HepG2 (cell line): ENCODE data around the gene ZBTB32. TPM values are rescaled to one million over a fixed set of nuclear protein-coding genes. Genes with fewer than 3 reads are reported as not detected.

Source experiments
- ATAC-seq: fragments of 200-7000 bp; cut with Tn5 transposase; 3 replicates; pipeline ENCODE4 v1.9.1; 2020; ENCODE audit warnings: mild to moderate bottlenecking, moderate library complexity
- BruUV-seq: library from RNA; stranded (reverse); fragments of 400-500 nt; replicated peaks from 2 replicates; lab custom pipeline; 2021; lab: Mats Ljungman, UMichigan
- CTCF ChIA-PET: fragments of 300-600 bp; formaldehyde crosslinking; extraction: SDS; loops from one replicate; lab custom pipeline; 2021; ENCODE audit warnings: low total read pairs, inconsistent platforms, low intra/inter-chr PET ratio; lab: Yijun Ruan, JAX
- POLR2A ChIA-PET: fragments of 350-600 bp; sonication (Branson Sonifier 250); formaldehyde crosslinking; loops from one replicate; lab custom pipeline; 2020; ENCODE audit warnings: antibody characterized with exemption, inconsistent platforms; lab: Yijun Ruan, JAX
- DNase-seq: peaks from one replicate; pipeline ENCODE4 v3.0.0-alpha.2; 2015; ENCODE audit warnings: low spot score
- FAIRE-seq: peaks from 3 replicates; lab custom pipeline; 2011; peaks lifted over from hg19 to GRCh38; lab: Jason Lieb, UNC
- H2AFZ ChIP-seq: one replicate; pipeline ENCODE4 v1.6.1; 2011; ENCODE audit warnings: low read length, inconsistent platforms
- H3K27ac ChIP-seq: fragments of 300-600 bp; 3 replicates; pipeline ENCODE4 v1.8.0; 2011; ENCODE audit warnings: mixed run types, mild to moderate bottlenecking, mixed read lengths, low read length, inconsistent platforms; ENCODE audit not compliant: insufficient read depth; ENCODE audit errors: extremely low read length
- H3K27me3 ChIP-seq, 2 experiments: fragments of 200-600 bp in 1 of 2; 2 replicates in 1 of 2; 3 replicates in 1 of 2; pipeline versions ENCODE4 v1.6.0 to v1.8.0; 2011; ENCODE audit warnings: low read length in 2 of 2, mild to moderate bottlenecking in 2 of 2, moderate library complexity in 2 of 2, inconsistent platforms in 1 of 2; ENCODE audit not compliant: insufficient read depth in 2 of 2, control insufficient read depth in 1 of 2
- H3K36me3 ChIP-seq, 2 experiments: fragments of 200-600 bp in 1 of 2; replicated peaks in 1 of 2; 2 replicates in 1 of 2; 3 replicates in 1 of 2; pipeline versions ENCODE4 v1.5.1 to v1.8.0; 2011; ENCODE audit warnings: low read length in 2 of 2, inconsistent platforms in 1 of 2; ENCODE audit not compliant: insufficient read depth in 2 of 2, control insufficient read depth in 1 of 2
- H3K4me1 ChIP-seq: 2 replicates; pipeline ENCODE4 v1.5.1; 2012; ENCODE audit warnings: low read length, inconsistent platforms; ENCODE audit not compliant: insufficient read depth
- H3K4me2 ChIP-seq: 2 replicates; pipeline ENCODE4 v1.6.0; 2011; ENCODE audit warnings: low read depth, low read length, inconsistent platforms
- H3K4me3 ChIP-seq, 3 experiments: fragments of 200-600 bp in 1 of 3; sonication (generic), shearing (Covaris generic) in 1 of 3; replicated peaks in 1 of 3; 2 replicates each; pipeline ENCODE4 v1.5.1; 2011 to 2016; ENCODE audit warnings: low read length in 3 of 3, inconsistent platforms in 2 of 3, low read depth in 2 of 3, mild to moderate bottlenecking in 2 of 3, control low read depth in 1 of 3, mixed read lengths in 1 of 3; ENCODE audit not compliant: insufficient read depth in 1 of 3
- H3K79me2 ChIP-seq: one replicate; pipeline ENCODE4 v1.6.1; 2011; ENCODE audit warnings: low read length, inconsistent platforms; ENCODE audit not compliant: insufficient read depth
- H3K9ac ChIP-seq: 2 replicates; pipeline ENCODE4 v1.6.0; 2011; ENCODE audit warnings: mild to moderate bottlenecking, low read depth, low read length, inconsistent platforms; ENCODE audit not compliant: insufficient read depth
- H3K9me3 ChIP-seq: 2 replicates; pipeline ENCODE4 v1.5.1; 2012; ENCODE audit warnings: mild to moderate bottlenecking, low read length
- H4K20me1 ChIP-seq: 2 replicates; pipeline ENCODE4 v1.6.0; 2011; ENCODE audit warnings: inconsistent platforms, mild to moderate bottlenecking, low read length, moderate library complexity; ENCODE audit not compliant: insufficient read depth
- HDAC1 ChIP-seq: sonication (generic); formaldehyde crosslinking; IDR thresholded peaks from 2 replicates; pipeline ENCODE4 v1.5.1; 2020; ENCODE audit warnings: mild to moderate bottlenecking, missing genetic modification reagents
- KMT2A ChIP-seq: sonication (generic); formaldehyde crosslinking; IDR thresholded peaks from 2 replicates; pipeline ENCODE4 v1.4.0; 2020; ENCODE audit warnings: missing genetic modification reagents
- NKX3-1 ChIP-seq: sonication (generic); formaldehyde crosslinking; IDR thresholded peaks from 2 replicates; pipeline ENCODE4 v1.5.0; 2020; ENCODE audit warnings: missing genetic modification reagents
- ONECUT2 ChIP-seq: sonication (generic); formaldehyde crosslinking; IDR thresholded peaks from 2 replicates; pipeline ENCODE4 v1.4.0; 2020; ENCODE audit warnings: missing genetic modification reagents
- PCBP1 ChIP-seq: fragments of 200-400 bp; formaldehyde crosslinking; IDR thresholded peaks from 2 replicates; pipeline ENCODE4 v1.6.1; 2017; ENCODE audit warnings: mild to moderate bottlenecking, low read depth, low read length, borderline replicate concordance
- PHF21A ChIP-seq: sonication (generic); formaldehyde crosslinking; IDR thresholded peaks from 2 replicates; pipeline ENCODE4 v1.5.0; 2020; ENCODE audit warnings: mild to moderate bottlenecking, missing genetic modification reagents
- PREB ChIP-seq: sonication (generic); formaldehyde crosslinking; IDR thresholded peaks from 2 replicates; pipeline ENCODE4 v1.4.0; 2020; ENCODE audit warnings: missing genetic modification reagents
- TBX2 ChIP-seq: sonication (generic); formaldehyde crosslinking; IDR thresholded peaks from 2 replicates; pipeline ENCODE4 v1.5.0; 2020; ENCODE audit warnings: missing genetic modification reagents, mild to moderate bottlenecking, borderline replicate concordance
- THYN1 ChIP-seq: sonication (generic); formaldehyde crosslinking; IDR thresholded peaks from 2 replicates; pipeline ENCODE4 v1.8.1; 2023; ENCODE audit warnings: low read depth, mild to moderate bottlenecking, moderate library complexity, missing genetic modification reagents, borderline replicate concordance
- ZBTB8A ChIP-seq: sonication (generic); formaldehyde crosslinking; IDR thresholded peaks from 2 replicates; pipeline ENCODE4 v1.4.0; 2020; ENCODE audit warnings: mild to moderate bottlenecking, low read depth, missing genetic modification reagents, borderline replicate concordance
- ZNF138 ChIP-seq: sonication (generic); formaldehyde crosslinking; IDR thresholded peaks from 2 replicates; pipeline ENCODE4 v1.5.0; 2020; ENCODE audit warnings: mild to moderate bottlenecking, low read depth, missing genetic modification reagents
- ZNF451 ChIP-seq: sonication (generic); formaldehyde crosslinking; IDR thresholded peaks from 2 replicates; pipeline ENCODE4 v1.5.0; 2020; ENCODE audit warnings: mild to moderate bottlenecking, missing genetic modification reagents
- ZNF572 ChIP-seq: sonication (generic); formaldehyde crosslinking; IDR thresholded peaks from 2 replicates; pipeline ENCODE4 v1.5.1; 2020; ENCODE audit warnings: mild to moderate bottlenecking, missing genetic modification reagents
- ZNF713 ChIP-seq: sonication (generic); formaldehyde crosslinking; IDR thresholded peaks from 2 replicates; pipeline ENCODE4 v1.4.0; 2020; ENCODE audit warnings: mild to moderate bottlenecking, missing genetic modification reagents
- ZNF777 ChIP-seq: sonication (generic); formaldehyde crosslinking; IDR thresholded peaks from 2 replicates; pipeline ENCODE4 v1.4.0; 2020; ENCODE audit warnings: missing genetic modification reagents
- ZNF780A ChIP-seq: sonication (generic); formaldehyde crosslinking; IDR thresholded peaks from 2 replicates; pipeline ENCODE4 v1.8.0; 2022; ENCODE audit warnings: mild to moderate bottlenecking, missing genetic modification reagents, moderate library complexity
- ZNF850 ChIP-seq: sonication (generic); formaldehyde crosslinking; conservative IDR thresholded peaks from 2 replicates; pipeline ENCODE4 v1.9.0; 2021; ENCODE audit warnings: mild to moderate bottlenecking, missing genetic modification reagents
- WGBS: methylation state at CpG from one replicate; pipeline ENCODE4 v1.1.6; 2017; ENCODE audit warnings: low lambda C conversion rate; 5-methylcytosine and 5-hydroxymethylcytosine counted together
- in situ Hi-C: cut with HindIII; loops from 2 replicates; pipeline ENCODE4 v1.10.0; 2017; ENCODE audit warnings: low pct_unique_long_range_greater_than_20kb; ENCODE audit not compliant: extremely low pct_ligation_motif_present
- intact Hi-C: fragments of 100-400 bp; cut with micrococcal nuclease; formaldehyde crosslinking; loops from one replicate; pipeline ENCODE4 v1.10.0; 2022; ENCODE audit not compliant: unreplicated experiment
- polyA plus RNA-seq, 8 experiments: library from polyadenylated mRNA; depleted of rRNA in 3 of 8; stranded (reverse) in 7 of 8; unstranded in 1 of 8; fragments of >200 nt; fragmentation: Illumina TruSeq in 4 of 8; extraction: Trizol in 4 of 8; gene quantifications; 2 replicates each; pipeline versions ENCODE4 v1.2.1 to v1.2.3, GENCODE V29; 2011 to 2016; ENCODE audit warnings: low read depth in 4 of 8, missing spikeins in 1 of 8, mixed read lengths in 1 of 8; ENCODE audit not compliant: insufficient read depth in 1 of 8
- total RNA-seq, 5 experiments: library from RNA; depleted of rRNA; stranded (reverse); fragments of >200 nt; fragmentation: Illumina TruSeq; extraction: Trizol; gene quantifications; 2 replicates each; pipeline ENCODE4 v1.2.3, GENCODE V29; 2016; ENCODE audit warnings: low read depth in 1 of 5

Gene ZBTB32
- total and polyA plus RNA-seq, 2 of the 13 experiments (the other 11 are each of a cell fraction or from before 2014, with no cell fraction given) = not detected

DNA sequence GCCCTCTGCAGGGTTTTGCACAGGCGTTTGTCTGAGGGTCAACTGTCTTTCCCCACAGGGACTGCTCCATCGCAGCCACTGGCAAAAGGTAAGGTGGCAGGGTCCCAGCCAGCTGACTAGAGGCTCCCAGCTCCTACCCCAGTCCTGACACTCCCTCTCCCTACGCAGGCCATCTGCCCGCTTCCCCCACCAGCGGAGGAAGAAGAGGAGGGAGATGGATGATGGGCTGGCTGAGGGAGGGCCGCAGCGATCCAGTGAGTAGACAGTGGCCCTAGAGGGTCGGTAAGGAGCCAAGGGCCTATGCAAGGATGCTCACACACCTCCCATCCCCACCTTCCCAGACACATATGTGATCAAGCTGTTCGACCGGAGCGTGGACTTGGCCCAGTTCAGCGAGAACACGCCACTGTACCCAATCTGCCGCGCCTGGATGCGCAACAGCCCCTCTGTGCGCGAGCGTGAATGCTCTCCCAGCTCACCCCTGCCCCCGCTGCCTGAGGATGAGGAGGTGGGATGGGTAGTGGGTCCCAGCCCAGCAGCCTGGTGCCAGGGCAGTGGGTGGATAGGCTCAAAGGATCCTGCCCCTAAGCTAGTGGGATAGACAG lies 48.5 kb downstream of the ZBTB32 start:
- no TSS peak for BruUV-seq
- Histone ChIP-seq H3K9me3 (no peaks in the 10 kb centered on the region), H2AFZ (no peak overlapping the region), H3K4me1 (peaks cover 21% of the 10 kb centered on the region), H3K27me3 (no peaks in the 10 kb centered on the region; a peak in 1 of 5 replicates), H3K79me2 (peaks cover 11% of the 10 kb centered on the region), H3K4me3 (no peak overlapping the region), H3K27ac (no peak overlapping the region), H4K20me1 (no peaks in the 10 kb centered on the region), H3K4me2 (no peak overlapping the region), H3K36me3 (peaks cover 3 to 20% of the 10 kb centered on the region in 2 experiments; a peak in 3 of 5 replicates), H3K9ac (no peak overlapping the region)
- DNase-seq = no peak
- ChIA-PET POLR2A (no interaction called here), CTCF (no interaction called here)
- intact Hi-C loops = no loop called here
- FAIRE-seq = no peak
- WGBS = 93% methylated on average over 19 of the region's 20 CpGs
- TF ChIP-seq NKX3-1 (CRISPR knock-in tag) = no peak
- no peak for TF ChIP-seq PCBP1
- no peak for TF ChIP-seq ZNF451
- no peak for TF ChIP-seq ZNF572 (CRISPR knock-in tag)
- no peak for TF ChIP-seq ZNF780A (CRISPR knock-in tag)
- TF ChIP-seq ZNF713 (CRISPR knock-in tag) = no peak
- no peak for TF ChIP-seq ZNF850
- no peak for TF ChIP-seq ONECUT2 (CRISPR knock-in tag)
- TF ChIP-seq TBX2 (CRISPR knock-in tag) = no peak
- no peak for TF ChIP-seq THYN1 (CRISPR knock-in tag)
- no peak for TF ChIP-seq PREB (CRISPR knock-in tag)
- TF ChIP-seq ZBTB8A (CRISPR knock-in tag) = no peak
- no peak for TF ChIP-seq HDAC1 (CRISPR knock-in tag)
- no peak for TF ChIP-seq KMT2A (CRISPR knock-in tag)
- TF ChIP-seq PHF21A (CRISPR knock-in tag) = no peak
- TF ChIP-seq ZNF138 (CRISPR knock-in tag) = no peak
- TF ChIP-seq ZNF777 = no peak
- in situ Hi-C loops = no loop called here
- ATAC-seq = no peak
